Measurements from ENCODE around the gene SBF2. TPM values are rescaled to one million over a fixed set of nuclear protein-coding genes. Genes with fewer than 3 reads are reported as not detected.
A peak's percentile ranks its signal among the peaks of the same experiment; 100 is the strongest.

The SBF2 gene
- total RNA-seq, 1 experiment from 2014 or later: 30.2 TPM

- H2BK5ac ChIP-seq (ENCODE audit: insufficient read length, low read length): no peak overlapping the region
- H3K79me1 ChIP-seq (ENCODE audit: insufficient read depth, low read depth, low read length, poor library complexity, severe bottlenecking): no peaks in the 10 kb centered on the region
- peaks cover 0 to 4% (median 3%) of the 10 kb centered on the region in 3 experiments; a peak in 2 of 7 replicates for H3K36me3 Mint-ChIP-seq (ENCODE audit: insufficient read depth in 1 of 3, low read depth in 3 of 3)
- H3K79me2 ChIP-seq (ENCODE audit: insufficient read depth, low read length): no peaks in the 10 kb centered on the region
- H3K27ac ChIP-seq (ENCODE audit: insufficient read length, low read depth, low read length): no peak overlapping the region
- no peak overlapping the region for H4K8ac ChIP-seq (replicated peaks; ENCODE audit: insufficient read length, low read depth, low read length)
- no peaks in the 10 kb centered on the region for H3K27me3 Mint-ChIP-seq (ENCODE audit: low read depth)
- DNase-seq: no peak
- no peak overlapping the region for H3K23ac ChIP-seq (ENCODE audit: insufficient read length, low read depth, low read length)
- H4K5ac ChIP-seq (ENCODE audit: insufficient read length, low read depth, low read length): no peak overlapping the region
- no peaks in the 10 kb centered on the region for H3K9me3 Mint-ChIP-seq
- WGBS (ENCODE audit: extremely low coverage, insufficient read length, low lambda C conversion rate): no CpG with 5 or more reads among the region's 7 CpGs
- H4K20me1 ChIP-seq (ENCODE audit: control insufficient read depth, insufficient read depth, insufficient read length): no peaks in the 10 kb centered on the region
- no peaks in the 10 kb centered on the region for H3K23me2 ChIP-seq (ENCODE audit: insufficient read length, low read depth, low read length, poor library complexity, severe bottlenecking)
- peak; percentile 85 for TF ChIP-seq CTCF (conservative IDR thresholded peaks at IDR 0.05)
- no peak overlapping the region for H3K9ac ChIP-seq (ENCODE audit: extremely low read depth, insufficient read length, low read length)
- H2AFZ ChIP-seq (ENCODE audit: low read length): no peak overlapping the region
- H3K56ac ChIP-seq (ENCODE audit: insufficient read length, low read depth, low read length): no peak overlapping the region
- H3K27ac Mint-ChIP-seq: no peak overlapping the region
- no peak overlapping the region for H3K18ac ChIP-seq (ENCODE audit: insufficient read length, low read depth, low read length)
- no peak overlapping the region for H3T11ph ChIP-seq (ENCODE audit: low read length)
- no peak overlapping the region for H2AK5ac ChIP-seq (ENCODE audit: insufficient read length, low read length)
- no peak overlapping the region for H4K91ac ChIP-seq (ENCODE audit: insufficient read length, low read depth, low read length)
- H2BK15ac ChIP-seq (ENCODE audit: low read depth, low read length): no peak overlapping the region
- no peak overlapping the region for H2BK120ac ChIP-seq (ENCODE audit: low read depth, low read length, poor library complexity, severe bottlenecking)
- peaks cover 4% of the 10 kb centered on the region; the same call in 1 of the 2 replicates for H3K4me1 ChIP-seq (ENCODE audit: insufficient read depth, low read length)
- no peaks in the 10 kb centered on the region for H3K9me3 ChIP-seq (ENCODE audit: control insufficient read depth, low read depth, low read length)
- H2BK20ac ChIP-seq (ENCODE audit: low read depth, low read length, poor library complexity, severe bottlenecking): no peak overlapping the region
- H3K4me3 Mint-ChIP-seq: no peak overlapping the region
- H3K4me1 Mint-ChIP-seq: peaks cover 22 to 23% of the 10 kb centered on the region in 2 experiments
- H2BK12ac ChIP-seq (ENCODE audit: insufficient read length, low read depth, low read length): no peak overlapping the region
- no peaks in the 10 kb centered on the region for H3K27me3 ChIP-seq (ENCODE audit: insufficient read depth, low read length)
- H3K4me2 ChIP-seq (ENCODE audit: insufficient read depth, insufficient read length, low read length): no peak overlapping the region
- no peak overlapping the region for H3K4ac ChIP-seq (ENCODE audit: low read depth, low read length)
- H3K14ac ChIP-seq (ENCODE audit: insufficient read depth, low read length): no peak overlapping the region
These were observed 321.0 kb downstream of the SBF2 start for GRCh38 chr11:9972989-9973388.

All from H9 (cell line).